Measurements from ENCODE around the gene LAT.

DNA sequence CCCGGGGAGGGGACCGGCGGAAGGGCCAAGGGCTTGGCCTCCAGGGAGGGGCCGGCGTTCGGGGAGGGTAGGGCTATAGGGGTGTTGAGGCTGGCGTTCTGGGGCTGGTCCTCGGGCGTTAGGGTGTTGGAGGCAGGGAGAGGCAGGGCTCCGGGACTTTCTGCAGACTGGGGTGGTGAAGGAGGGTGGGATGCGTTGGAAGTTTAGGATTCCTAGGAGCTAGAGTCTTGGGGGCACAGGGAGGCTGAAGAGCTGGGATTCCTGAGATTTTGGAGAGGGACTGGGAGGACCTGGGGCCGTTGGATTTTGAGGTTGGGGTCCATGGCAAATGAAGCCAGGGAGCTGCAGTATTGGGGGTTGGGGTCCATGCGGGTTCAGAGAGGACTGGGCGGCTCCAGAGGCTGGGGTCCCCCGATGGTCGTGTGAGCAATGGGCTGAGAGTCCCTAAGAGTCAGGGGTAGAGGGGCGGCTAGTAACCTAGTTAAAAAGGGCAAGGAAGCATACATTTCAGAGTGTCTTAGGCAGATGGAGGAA lies 33.4 kb upstream of the LAT start:
- TF ChIP-seq POLR2AphosphoS5 (IDR thresholded peaks at IDR 0.05) (no peak), EP300 (IDR thresholded peaks at IDR 0.05) (no peak), POLR2A (IDR thresholded peaks at IDR 0.05) (no peak)
- TF ChIP-seq, protein P1, sequence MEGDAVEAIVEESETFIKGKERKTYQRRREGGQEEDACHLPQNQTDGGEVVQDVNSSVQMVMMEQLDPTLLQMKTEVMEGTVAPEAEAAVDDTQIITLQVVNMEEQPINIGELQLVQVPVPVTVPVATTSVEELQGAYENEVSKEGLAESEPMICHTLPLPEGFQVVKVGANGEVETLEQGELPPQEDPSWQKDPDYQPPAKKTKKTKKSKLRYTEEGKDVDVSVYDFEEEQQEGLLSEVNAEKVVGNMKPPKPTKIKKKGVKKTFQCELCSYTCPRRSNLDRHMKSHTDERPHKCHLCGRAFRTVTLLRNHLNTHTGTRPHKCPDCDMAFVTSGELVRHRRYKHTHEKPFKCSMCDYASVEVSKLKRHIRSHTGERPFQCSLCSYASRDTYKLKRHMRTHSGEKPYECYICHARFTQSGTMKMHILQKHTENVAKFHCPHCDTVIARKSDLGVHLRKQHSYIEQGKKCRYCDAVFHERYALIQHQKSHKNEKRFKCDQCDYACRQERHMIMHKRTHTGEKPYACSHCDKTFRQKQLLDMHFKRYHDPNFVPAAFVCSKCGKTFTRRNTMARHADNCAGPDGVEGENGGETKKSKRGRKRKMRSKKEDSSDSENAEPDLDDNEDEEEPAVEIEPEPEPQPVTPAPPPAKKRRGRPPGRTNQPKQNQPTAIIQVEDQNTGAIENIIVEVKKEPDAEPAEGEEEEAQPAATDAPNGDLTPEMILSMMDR (IDR thresholded peaks at IDR 0.05): no peak
